Measurements from ENCODE around the gene PHF2.

- no peak for TF ChIP-seq CTCF (IDR thresholded peaks at IDR 0.05)
- TF ChIP-seq POLR2AphosphoS5 (IDR thresholded peaks at IDR 0.05; ENCODE audit: insufficient read depth in 1 of 2, low read depth in 1 of 2) = no peak
These were observed 6.7 kb upstream of the PHF2 start for GRCh38 chr9:93569621-93570174.

Measured in vagina (tissue), 2 donors.